Measurements from ENCODE around the gene DCLK1.

The DCLK1 gene

DNA sequence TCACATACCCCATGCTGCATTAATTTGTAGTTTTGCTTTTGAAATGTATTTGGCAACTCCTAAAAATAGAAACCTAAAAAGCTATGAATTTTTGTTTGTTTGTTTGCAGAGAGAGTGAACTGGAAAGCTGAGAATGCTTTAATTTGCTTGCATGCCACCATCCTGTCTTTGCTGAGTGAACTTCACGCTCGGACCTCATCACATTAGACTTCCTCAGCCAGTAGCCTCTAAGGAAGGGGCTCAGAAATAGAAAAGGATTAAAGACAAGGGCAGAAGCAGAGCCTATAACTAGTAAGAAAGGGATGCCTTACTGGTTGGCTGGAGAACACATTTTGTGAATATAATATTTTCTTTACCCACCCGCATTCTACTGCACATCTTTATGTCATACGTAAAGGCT lies 275.1 kb downstream of the DCLK1 start:
- no peak for DNase-seq

DNA sequence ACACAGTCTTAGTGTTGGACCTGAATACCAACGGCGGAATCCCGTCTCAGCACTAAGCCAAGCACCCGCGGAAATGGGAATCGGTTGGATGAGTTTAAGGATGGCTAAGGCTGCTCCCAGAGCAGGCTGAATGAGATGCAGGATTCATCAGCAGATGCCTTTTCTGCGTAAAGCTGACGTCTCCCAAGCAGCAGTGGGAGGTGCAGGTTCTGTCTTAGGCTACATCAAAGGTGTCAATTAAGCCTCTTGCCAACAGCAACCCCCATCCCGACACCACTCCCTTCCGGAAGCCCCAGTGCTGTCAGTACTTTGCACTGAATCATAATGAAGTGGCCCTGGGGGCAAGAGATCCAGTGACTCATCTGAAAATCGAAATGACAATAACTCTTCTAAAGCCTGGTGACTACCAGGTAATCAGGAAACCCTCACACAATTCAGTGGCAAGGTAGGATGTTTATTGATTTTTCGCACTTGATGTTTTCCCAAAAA lies 275.6 kb downstream of the DCLK1 start:
- DNase-seq = no peak

- DNase-seq = no peak
Observed at GRCh38 chr13:35854286-35854685, 276.9 kb downstream of the DCLK1 start.

- DNase-seq = no peak
Observed at GRCh38 chr13:35851881-35852280, 279.3 kb downstream of the DCLK1 start.

- no peak for DNase-seq
Observed at GRCh38 chr13:35851356-35851755, 279.8 kb downstream of the DCLK1 start.

DNA sequence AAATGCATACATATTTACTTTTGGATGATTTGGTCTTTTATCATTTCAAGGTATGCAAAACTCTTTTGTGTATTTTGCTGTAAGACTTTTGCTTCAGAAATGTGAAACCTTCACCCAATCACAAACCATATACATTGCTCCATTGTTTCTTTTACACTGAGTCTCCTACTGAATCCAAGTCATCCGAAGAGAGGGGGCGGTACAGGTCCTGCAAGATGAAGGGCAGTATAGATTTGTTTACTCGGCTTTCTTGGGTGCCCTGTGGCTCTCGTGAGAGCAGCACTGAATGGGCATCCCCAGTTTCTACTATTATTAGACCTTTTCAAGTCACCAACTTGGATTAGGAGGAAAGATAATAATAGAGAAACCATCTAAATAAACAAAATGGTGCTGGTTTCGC lies 280.6 kb downstream of the DCLK1 start:
- DNase-seq = no peak

GRCh38 chr13:35849256-35849644 lies 281.9 kb downstream of the DCLK1 start:
- DNase-seq = no peak

- DNase-seq = no peak
Observed at GRCh38 chr13:35848336-35849255, 282.6 kb downstream of the DCLK1 start.

- no peak for DNase-seq
Observed at GRCh38 chr13:35843272-35843671, 287.9 kb downstream of the DCLK1 start.

DNA sequence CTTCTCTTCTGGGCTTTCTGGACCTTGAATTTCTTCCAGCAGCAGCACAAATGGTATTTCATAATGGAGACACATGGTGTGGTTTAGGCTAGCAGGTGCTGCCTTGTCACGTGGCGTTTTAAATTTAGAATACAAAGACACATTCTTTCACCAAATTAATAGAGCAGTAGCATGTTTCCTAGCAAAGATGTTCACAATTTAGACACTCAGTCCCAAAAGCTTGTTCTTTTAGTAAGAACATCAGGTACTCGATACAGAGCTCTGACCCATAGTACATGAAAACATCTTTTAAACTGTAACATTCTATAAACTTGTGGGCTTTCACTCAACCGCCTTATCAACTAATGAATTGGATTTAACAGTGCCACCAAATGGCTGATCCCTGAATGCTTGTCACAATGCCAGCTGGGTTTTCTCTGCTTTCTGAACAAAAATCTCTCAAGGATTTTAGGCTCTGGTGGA lies 290.1 kb downstream of the DCLK1 start:
- DNase-seq = no peak

GRCh38 chr13:35839806-35840205 lies 291.4 kb downstream of the DCLK1 start:
- no peak for DNase-seq

GRCh38 chr13:35838356-35838755 lies 292.8 kb downstream of the DCLK1 start:
- no peak for DNase-seq

DNA sequence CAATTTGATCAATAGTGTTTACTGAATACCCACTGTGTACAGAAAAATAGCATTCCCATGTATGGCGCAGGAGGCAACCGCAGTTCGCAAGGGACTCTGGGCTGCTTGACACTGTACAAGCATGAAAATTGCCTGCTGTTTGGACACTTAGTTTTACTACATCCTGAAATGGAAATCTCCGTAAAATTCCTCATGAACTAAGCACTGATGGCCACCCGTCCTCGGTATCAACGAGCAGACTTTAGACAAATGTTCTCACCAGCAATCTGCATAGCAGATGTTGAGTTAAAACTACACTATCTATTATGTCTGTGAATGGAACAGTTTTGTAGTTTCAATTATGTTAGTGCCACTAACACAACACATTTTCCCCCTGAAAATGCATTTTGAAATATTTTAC lies 294.7 kb downstream of the DCLK1 start:
- no peak for DNase-seq

- DNase-seq = no peak
Observed at GRCh38 chr13:35835989-35836388, 295.2 kb downstream of the DCLK1 start.

DNA sequence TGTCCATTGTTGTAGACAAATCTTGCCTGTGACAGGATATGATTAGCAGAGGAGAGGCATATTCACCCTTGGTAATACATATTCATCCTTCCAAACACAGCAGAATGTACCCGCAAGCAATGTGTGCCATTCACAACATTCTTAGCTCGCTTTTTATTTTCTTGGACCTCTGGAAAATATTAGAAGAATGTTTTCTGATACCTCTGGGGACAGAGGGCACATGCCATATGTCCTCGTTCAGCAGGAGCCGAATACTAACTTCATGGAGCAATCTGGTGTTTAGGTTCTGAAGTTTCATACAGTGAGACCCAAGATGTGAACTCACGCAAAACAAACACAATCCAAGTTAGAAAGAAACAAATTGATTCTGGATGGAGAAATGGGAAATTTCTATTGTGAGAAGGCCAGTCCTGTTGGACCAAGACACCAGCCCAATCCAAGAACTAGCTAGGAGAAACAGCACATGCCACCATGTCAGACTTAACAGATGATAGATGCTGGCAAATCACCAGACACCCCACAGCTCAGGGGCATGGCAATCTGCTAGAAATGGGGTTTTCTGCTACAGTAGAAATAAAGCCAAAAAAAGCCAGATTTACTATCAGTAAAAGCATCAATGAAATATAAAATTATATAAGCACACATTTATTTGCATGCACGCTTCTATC lies 297.4 kb downstream of the DCLK1 start:
- DNase-seq = no peak

GRCh38 chr13:35833031-35833430 lies 298.2 kb downstream of the DCLK1 start:
- no peak for DNase-seq

- DNase-seq = no peak
Observed at GRCh38 chr13:35832551-35832950, 298.6 kb downstream of the DCLK1 start.

DNA sequence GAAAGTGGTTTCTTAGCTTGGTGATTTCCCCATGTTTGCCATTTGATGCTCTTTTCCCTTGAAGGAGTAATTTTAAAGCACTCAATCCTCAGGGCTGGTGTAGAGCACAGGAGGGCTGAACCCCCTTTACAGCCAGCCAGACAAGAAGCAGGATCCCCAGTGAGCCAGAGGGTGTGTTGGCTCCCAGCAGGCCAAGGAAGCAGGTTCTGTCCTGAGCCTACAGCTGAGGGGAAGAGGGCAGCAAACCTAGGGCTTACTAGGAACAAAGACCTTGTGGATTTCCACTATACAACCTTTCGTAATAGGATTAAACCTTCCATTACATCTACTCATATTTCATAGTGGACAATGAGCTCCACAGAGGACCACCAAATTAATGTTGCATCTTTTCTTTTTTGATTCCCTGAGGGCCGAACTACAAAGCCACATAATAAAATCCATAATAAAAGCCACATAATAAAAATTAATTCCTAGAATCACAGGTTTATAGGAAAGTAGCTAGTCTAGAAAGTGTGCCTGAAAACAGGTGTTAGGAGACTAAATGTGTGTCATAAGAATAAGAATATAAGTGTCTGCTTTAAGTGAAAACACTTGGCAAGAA lies 300.2 kb downstream of the DCLK1 start:
- DNase-seq = no peak

- DNase-seq = no peak
Observed at GRCh38 chr13:35826626-35827254, 304.4 kb downstream of the DCLK1 start.

DNA sequence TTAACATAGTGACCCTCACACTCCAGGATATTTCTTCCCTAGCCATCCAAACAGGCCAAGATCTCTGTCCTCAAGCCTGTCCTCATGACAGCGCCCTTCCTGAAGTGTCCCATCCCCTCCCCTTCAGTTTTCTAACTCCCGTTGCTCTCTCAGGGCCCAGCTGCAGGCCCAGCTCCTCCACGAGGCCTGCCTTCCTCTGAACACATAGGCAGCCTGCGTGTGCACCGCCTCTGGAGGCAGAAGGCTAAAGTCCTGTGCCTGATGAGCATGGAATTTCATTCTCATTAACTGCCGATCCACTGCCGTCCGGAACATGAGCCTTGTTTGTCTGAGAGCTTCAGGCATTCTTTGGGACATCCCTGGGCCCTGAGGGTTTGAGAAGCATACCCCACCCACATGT lies 306.4 kb downstream of the DCLK1 start:
- DNase-seq = no peak

DNA sequence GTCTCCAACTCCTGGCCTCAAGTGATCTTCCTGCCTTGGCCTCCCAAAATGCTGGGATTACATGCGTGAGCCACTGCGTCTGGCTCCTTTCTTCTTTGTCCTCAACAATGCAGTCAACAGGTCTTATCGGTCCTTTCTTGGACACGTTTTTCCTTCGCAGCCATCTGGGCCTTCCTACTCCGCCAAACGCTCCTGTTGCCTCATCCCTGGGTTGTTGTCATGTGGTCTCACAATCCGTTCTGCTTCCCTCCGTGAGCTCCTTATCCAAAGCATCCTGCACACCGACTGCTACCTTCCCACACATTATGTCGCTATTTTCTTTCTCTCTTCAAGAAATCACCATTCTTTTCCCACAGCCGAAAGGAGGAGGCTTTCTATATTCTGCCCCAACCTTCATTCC lies 306.8 kb downstream of the DCLK1 start:
- no peak for DNase-seq

- DNase-seq = no peak
Observed at GRCh38 chr13:35822666-35823065, 308.5 kb downstream of the DCLK1 start.

DNA sequence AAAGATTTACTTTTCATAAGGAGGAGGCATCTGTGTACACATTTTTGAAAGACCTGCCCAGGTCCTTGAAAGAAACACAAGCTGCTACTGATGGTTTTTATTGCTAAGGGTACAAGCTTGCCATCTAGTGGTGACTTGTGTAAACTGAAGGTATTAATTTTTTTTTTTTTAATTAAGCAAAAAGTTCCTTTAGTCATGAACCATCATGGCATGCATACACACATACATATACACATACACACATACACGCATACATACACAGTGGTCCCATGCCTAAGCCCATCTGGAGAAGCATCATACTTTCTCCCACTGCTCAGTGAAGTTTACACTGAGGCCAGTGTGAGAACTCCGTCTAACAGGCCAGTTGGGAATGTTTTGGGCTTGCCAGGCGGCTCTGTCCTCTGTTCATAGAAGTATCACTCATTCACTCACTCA lies 312.5 kb downstream of the DCLK1 start:
- DNase-seq = no peak
